K562 (cell line): ENCODE data around the gene MCRS1. TPM values are rescaled to one million over a fixed set of nuclear protein-coding genes. Genes with fewer than 3 reads are reported as not detected.
A peak's percentile ranks its signal among the peaks of the same experiment; 100 is the strongest.

ENCODE experiments used
- BDP1 ChIP-seq: IDR thresholded peaks from 3 replicates; pipeline ENCODE4 v1.6.1; 2011; ENCODE audit not compliant: insufficient read length, insufficient read depth
- BMI1 ChIP-seq: fragments of 150-350 bp; IDR thresholded peaks from 2 replicates; pipeline ENCODE4 v1.6.1; 2014; ENCODE audit warnings: low read length
- CSDE1 ChIP-seq, 2 experiments: fragments of 450-650 bp; IDR thresholded peaks; 2 replicates each; pipeline ENCODE4 v1.6.1; 2016; ENCODE audit warnings: mild to moderate bottlenecking in 1 of 2
- DEAF1 ChIP-seq: fragments of 450-650 bp; formaldehyde crosslinking; IDR thresholded peaks from 2 replicates; pipeline ENCODE4 v1.4.0; 2020; ENCODE audit warnings: mild to moderate bottlenecking, moderate library complexity
- DNMT1 ChIP-seq: fragments of 450-650 bp; IDR thresholded peaks from 2 replicates; pipeline ENCODE4 v1.6.1; 2016; ENCODE audit warnings: antibody characterized with exemption, mild to moderate bottlenecking
- FUS ChIP-seq: fragments of 200-400 bp; formaldehyde crosslinking; optimal IDR thresholded peaks from 2 replicates; pipeline ENCODE3; 2017; ENCODE audit warnings: low read depth, low read length
- GATA2 ChIP-seq: sonication (generic); formaldehyde crosslinking; IDR thresholded peaks from 2 replicates; pipeline ENCODE4 v1.4.0; 2020; ENCODE audit warnings: mild to moderate bottlenecking, missing genetic modification reagents
- JUNB ChIP-seq: fragments of 450-650 bp; formaldehyde crosslinking; conservative IDR thresholded peaks from 2 replicates; pipeline ENCODE4 v1.4.0; 2020; ENCODE audit warnings: mild to moderate bottlenecking
- MCM3 ChIP-seq: fragments of 450-650 bp; IDR thresholded peaks from 2 replicates; pipeline ENCODE4 v1.6.1; 2016
- MYC ChIP-seq, 2 experiments: fragments of 250-450 bp in 1 of 2; sonication (Bioruptor Pico) in 1 of 2; IDR thresholded peaks; 2 replicates each; pipeline versions ENCODE4 v1.5.1 to v1.6.1; 2012 to 2021; ENCODE audit warnings: low read depth in 2 of 2, borderline replicate concordance in 1 of 2, improper control_type of control experiment in 1 of 2, low read length in 1 of 2, mild to moderate bottlenecking in 1 of 2, moderate library complexity in 1 of 2
- PBX2 ChIP-seq, 2 experiments: IDR thresholded peaks in 1 of 2; conservative IDR thresholded peaks in 1 of 2; 2 replicates each; pipeline ENCODE4 v1.6.1; 2016; ENCODE audit warnings: low read depth in 2 of 2, mild to moderate bottlenecking in 1 of 2, missing compliant biosample characterization in 1 of 2, missing genetic modification characterization in 1 of 2, moderate library complexity in 1 of 2
- PCBP2 ChIP-seq: fragments of 200-400 bp; formaldehyde crosslinking; IDR thresholded peaks from 2 replicates; pipeline ENCODE4 v1.6.1; 2018; ENCODE audit warnings: low read length, low read depth, mild to moderate bottlenecking, moderate library complexity; ENCODE audit not compliant: poor library complexity, severe bottlenecking
- PHF20 ChIP-seq: fragments of 450-650 bp; IDR thresholded peaks from 2 replicates; pipeline ENCODE4 v1.6.1; 2018; ENCODE audit not compliant: partially characterized antibody
- PHF21A ChIP-seq: fragments of 450-650 bp; IDR thresholded peaks from 2 replicates; pipeline ENCODE4 v1.6.1; 2017; ENCODE audit warnings: low read depth, borderline replicate concordance
- POLR2A ChIP-seq: fragments of 450-650 bp; conservative IDR thresholded peaks from 2 replicates; pipeline ENCODE4 v1.6.1; 2016
- POLR3G ChIP-seq: IDR thresholded peaks from 2 replicates; pipeline ENCODE4 v1.6.1; 2011; ENCODE audit not compliant: insufficient read length, insufficient replicate concordance; ENCODE audit errors: extremely low read depth
- RB1 ChIP-seq: fragments of 450-650 bp; IDR thresholded peaks from 2 replicates; pipeline ENCODE4 v1.6.1; 2017; ENCODE audit warnings: low read depth, mild to moderate bottlenecking
- SMAD1 ChIP-seq: fragments of 150-350 bp; IDR thresholded peaks from 2 replicates; pipeline ENCODE4 v1.6.1; 2014; ENCODE audit warnings: low read length, low read depth; ENCODE audit not compliant: partially characterized antibody
- TAF1 ChIP-seq: IDR thresholded peaks from 2 replicates; pipeline ENCODE4 v1.6.1; 2011; ENCODE audit warnings: mild to moderate bottlenecking, low read length, moderate library complexity; ENCODE audit not compliant: insufficient read depth, control insufficient read depth, severe bottlenecking; ENCODE audit errors: extremely low read depth
- TEAD4 ChIP-seq, 2 experiments: sonication (generic) in 1 of 2; formaldehyde crosslinking in 1 of 2; IDR thresholded peaks; 2 replicates each; pipeline versions ENCODE4 v1.6.1 to v1.8.0; 2012 to 2022; ENCODE audit warnings: borderline replicate concordance in 1 of 2, inconsistent platforms in 1 of 2, low read length in 1 of 2, mild to moderate bottlenecking in 1 of 2, missing genetic modification reagents in 1 of 2
- THRA ChIP-seq: fragments of 450-650 bp; IDR thresholded peaks from 2 replicates; pipeline ENCODE4 v1.6.1; 2017; ENCODE audit warnings: mild to moderate bottlenecking, moderate library complexity
- ZNF354B ChIP-seq: fragments of 250-450 bp; sonication (Bioruptor Pico); IDR thresholded peaks from 2 replicates; pipeline ENCODE4 v1.4.0; 2020
- ZNF561 ChIP-seq: fragments of 450-650 bp; formaldehyde crosslinking; conservative IDR thresholded peaks from 2 replicates; pipeline ENCODE4 v1.4.0; 2020; ENCODE audit warnings: mild to moderate bottlenecking, moderate library complexity
- ZNF707 ChIP-seq: fragments of 250-450 bp; sonication (Bioruptor Pico); conservative IDR thresholded peaks from 2 replicates; pipeline ENCODE4 v1.8.0; 2022; ENCODE audit warnings: inconsistent platforms, mild to moderate bottlenecking, moderate library complexity
- polyA plus RNA-seq, 8 experiments: library from polyadenylated mRNA; depleted of rRNA in 4 of 8; stranded (reverse) in 5 of 8; unstranded in 3 of 8; fragments of >200 nt; fragmentation: Nextera tagmentation in 2 of 8; fragmentation: Illumina TruSeq in 1 of 8; extraction: Ambion mirVana in 2 of 8; extraction: Trizol in 1 of 8; gene quantifications; 2 replicates each; pipeline versions ENCODE4 v1.2.1 to v1.2.3, GENCODE V29; 2011 to 2014; ENCODE audit warnings: inconsistent platforms in 1 of 8, missing spikeins in 1 of 8
- total RNA-seq, 7 experiments: library from RNA; depleted of rRNA in 6 of 7; stranded (reverse); fragments of >200 nt in 6 of 7; fragmentation: Illumina TruSeq in 2 of 7; extraction: Trizol in 2 of 7; gene quantifications; 2 replicates each; pipeline versions ENCODE4 v1.2.1 to v1.2.3, GENCODE V29; 2011 to 2021; ENCODE audit warnings: low replicate concordance in 1 of 7

MCRS1 gene
- total and polyA plus RNA-seq, 9 of the 15 experiments (the other 6 are each of a cell fraction or from before 2014, with no cell fraction given): 50.0 to 100 (median 73.2) TPM

- TF ChIP-seq TAF1: no peak
- TF ChIP-seq DNMT1: no peak
- no peak for TF ChIP-seq FUS
- no peak for TF ChIP-seq ZNF354B
- no peak for TF ChIP-seq MYC (IDR thresholded peaks at IDR 0.05; ENCODE audit: low read depth, low read length)
- no peak for TF ChIP-seq MYC (CRISPR knock-in tag; IDR thresholded peaks at IDR 0.05; ENCODE audit: borderline replicate concordance, low read depth)
- no peak for TF ChIP-seq ZNF707 (CRISPR knock-in tag)
- no peak for TF ChIP-seq SMAD1
- TF ChIP-seq MCM3: no peak
- TF ChIP-seq POLR2A: no peak
- TF ChIP-seq BMI1: no peak
- no peak for TF ChIP-seq RB1
- TF ChIP-seq CSDE1 (IDR thresholded peaks at IDR 0.05): no peak
- no peak for TF ChIP-seq PHF21A
- no peak for TF ChIP-seq PCBP2
- no peak for TF ChIP-seq PHF20
- TF ChIP-seq GATA2 (CRISPR knock-in tag): no peak
- TF ChIP-seq THRA: no peak
- TF ChIP-seq BDP1: no peak
- TF ChIP-seq TEAD4 (IDR thresholded peaks at IDR 0.05; ENCODE audit: low read length): peak; percentile 30; the same call in 1 of the 2 replicates
- TF ChIP-seq TEAD4 (CRISPR knock-in tag; IDR thresholded peaks at IDR 0.05; ENCODE audit: borderline replicate concordance): no peak
- TF ChIP-seq ZNF561 (CRISPR knock-in tag): no peak
- TF ChIP-seq DEAF1 (CRISPR knock-in tag): no peak
- no peak for TF ChIP-seq POLR3G
- no peak for TF ChIP-seq JUNB
- no peak for TF ChIP-seq PBX2 (CRISPR knock-in tag; IDR thresholded peaks at IDR 0.05; ENCODE audit: low read depth)
- TF ChIP-seq PBX2 (tag; conservative IDR thresholded peaks at IDR 0.05; ENCODE audit: low read depth): 0 out of 2 replicates have a peak, but pooled peaks have one; percentile 24
Measured at GRCh38 chr12:49568442-49569162, 660 bp upstream of the MCRS1 start (continued).
